GM18505 (cell line): ENCODE data around the gene CLEC2D.
"Not testable (repeated sequence)": the region's sequence is repeated elsewhere in the genome, so short reads cannot be mapped to it uniquely, and the experiment has no call there.

ENCODE experiments used
- ATAC-seq: cut with Tn5 transposase; IDR thresholded peaks from one replicate; pipeline ENCODE4 v1.9.1; 2021; ENCODE audit not compliant: unreplicated experiment
- POLR2A ChIP-seq: IDR thresholded peaks from 4 replicates; pipeline ENCODE4 v1.6.1; 2011; ENCODE audit warnings: borderline replicate concordance; ENCODE audit not compliant: insufficient read depth, insufficient read length; ENCODE audit errors: extremely low read depth

CLEC2D gene

GRCh38 chr12:9669019-9669326, 540 bp upstream of the CLEC2D start:
- peak; percentile 38 for TF ChIP-seq POLR2A
- no peak for ATAC-seq

GRCh38 chr12:9672340-9672739, 2.8 kb downstream of the CLEC2D start:
- ATAC-seq, result not testable (repeated sequence)

- peak; percentile 42 for TF ChIP-seq POLR2A
- no peak for ATAC-seq
These were observed 4.1 kb downstream of the CLEC2D start for GRCh38 chr12:9673404-9674225.

- peak; percentile 29 for TF ChIP-seq POLR2A
- ATAC-seq, result no peak
These were observed 4.7 kb downstream of the CLEC2D start for GRCh38 chr12:9674226-9674590.

- ATAC-seq, result not testable (repeated sequence)
These were observed 13.0 kb downstream of the CLEC2D start for GRCh38 chr12:9682508-9682907.

- not testable (repeated sequence) for ATAC-seq
These were observed 13.4 kb downstream of the CLEC2D start for GRCh38 chr12:9682949-9683348.

GRCh38 chr12:9685366-9685765, 15.9 kb downstream of the CLEC2D start:
- ATAC-seq, result not testable (repeated sequence)

GRCh38 chr12:9685915-9686314, 16.4 kb downstream of the CLEC2D start:
- TF ChIP-seq POLR2A, result no peak
- ATAC-seq, result no peak

- no peak for TF ChIP-seq POLR2A
- no peak for ATAC-seq
These were observed 17.7 kb downstream of the CLEC2D start for GRCh38 chr12:9687228-9687627.

- ATAC-seq, result no peak
- no peak for TF ChIP-seq POLR2A
These were observed 23.4 kb downstream of the CLEC2D start for GRCh38 chr12:9692909-9693308.

GRCh38 chr12:9694241-9694640, 24.7 kb downstream of the CLEC2D start:
- no peak for ATAC-seq
- no peak for TF ChIP-seq POLR2A

GRCh38 chr12:9695150-9695549, 25.6 kb downstream of the CLEC2D start:
- not testable (repeated sequence) for ATAC-seq

GRCh38 chr12:9695661-9696060, 26.1 kb downstream of the CLEC2D start:
- not testable (repeated sequence) for ATAC-seq

- ATAC-seq, result no peak
- no peak for TF ChIP-seq POLR2A
These were observed 28.1 kb downstream of the CLEC2D start for GRCh38 chr12:9697619-9698018.

GRCh38 chr12:9698681-9699080, 29.2 kb downstream of the CLEC2D start:
- no peak for ATAC-seq
- TF ChIP-seq POLR2A, result peak; percentile 14
